ENCODE data around the gene NKD1. TPM values are rescaled to one million over a fixed set of nuclear protein-coding genes. Genes with fewer than 3 reads are reported as not detected.

NKD1 gene
- total RNA-seq, 6 donors from 2014 or later, result 9.9 to 59.7 (median 21.4) TPM

- H3K27ac ChIP-seq, result peak overlapping the region; percentile 11 to 78 (median 62)
- H3K4me1 ChIP-seq, result peaks cover 11 to 37% (median 21%) of the 10 kb centered on the region in 4 donors
- ATAC-seq (ENCODE audit: low FRiP score in 2 of 2) (no peak), DNase-seq (no peak)
- H3K9me3 ChIP-seq, result no peaks in the 10 kb centered on the region
- TF ChIP-seq EP300 (IDR thresholded peaks at IDR 0.05) (no peak), POLR2AphosphoS5 (IDR thresholded peaks at IDR 0.05) (no peak), POLR2A (IDR thresholded peaks at IDR 0.05) (no peak), CTCF (IDR thresholded peaks at IDR 0.05) (no peak)
- WGBS, 2 donors, result 78 to 89% methylated on average over 10 of the region's 10 CpGs
- H3K4me3 ChIP-seq, result no peak overlapping the region
- no peaks in the 10 kb centered on the region for H3K27me3 ChIP-seq
- no peaks in the 10 kb centered on the region for H3K36me3 ChIP-seq
Measured at GRCh38 chr16:50611995-50612848, 64.0 kb downstream of the NKD1 start.

GRCh38 chr16:50612849-50613198, 64.6 kb downstream of the NKD1 start:
- Histone ChIP-seq H3K4me1 (peaks cover 11 to 37% (median 21%) of the 10 kb centered on the region in 4 donors), H3K27me3 (no peaks in the 10 kb centered on the region), H3K9me3 (no peaks in the 10 kb centered on the region), H3K36me3 (no peaks in the 10 kb centered on the region), H3K4me3 (no peak overlapping the region), H3K27ac (peak overlapping the region; percentile 48 to 78 (median 62))
- no peak for ATAC-seq (ENCODE audit: low FRiP score in 2 of 2)
- TF ChIP-seq EP300 (IDR thresholded peaks at IDR 0.05), result no peak
- no peak for TF ChIP-seq POLR2AphosphoS5 (IDR thresholded peaks at IDR 0.05)
- no peak for TF ChIP-seq POLR2A (IDR thresholded peaks at IDR 0.05)
- TF ChIP-seq CTCF (IDR thresholded peaks at IDR 0.05), result no peak
- 81 to 83% methylated on average over 6 of the region's 6 CpGs for WGBS, 2 donors
- no peak for DNase-seq

- ATAC-seq (ENCODE audit: low FRiP score in 2 of 2), result no peak
- WGBS, 2 donors, result 47 to 53% methylated on average over 15 to 20 of the region's 20 CpGs
- Histone ChIP-seq H3K36me3 (no peaks in the 10 kb centered on the region), H3K4me1 (peaks cover 11 to 37% (median 21%) of the 10 kb centered on the region in 4 donors), H3K4me3 (no peak overlapping the region), H3K27me3 (no peaks in the 10 kb centered on the region), H3K27ac (peak overlapping the region; percentile 48 to 78 (median 62)), H3K9me3 (no peaks in the 10 kb centered on the region)
- peak in 1 of 2 donors; percentile 40 for DNase-seq
- TF ChIP-seq CTCF (IDR thresholded peaks at IDR 0.05), result no peak
- TF ChIP-seq POLR2AphosphoS5 (IDR thresholded peaks at IDR 0.05), result peak in 1 of 2 donors; percentile 49
Measured at GRCh38 chr16:50613281-50613963, 65.2 kb downstream of the NKD1 start.

- WGBS, 2 donors, result 77 to 85% methylated on average over 7 of the region's 7 CpGs
- no peaks in the 10 kb centered on the region for H3K36me3 ChIP-seq
- no peak overlapping the region for H3K4me3 ChIP-seq
- DNase-seq (no peak), ATAC-seq (ENCODE audit: low FRiP score in 2 of 2) (no peak)
- peak overlapping the region in 3 of 4 donors; percentile 49 to 58 (median 54) for H3K27ac ChIP-seq
- TF ChIP-seq POLR2A (IDR thresholded peaks at IDR 0.05), result no peak
- TF ChIP-seq CTCF (IDR thresholded peaks at IDR 0.05), result no peak
- TF ChIP-seq POLR2AphosphoS5 (IDR thresholded peaks at IDR 0.05), result no peak
- no peak for TF ChIP-seq EP300 (IDR thresholded peaks at IDR 0.05)
- peaks cover 11 to 37% (median 21%) of the 10 kb centered on the region in 4 donors for H3K4me1 ChIP-seq
- H3K9me3 ChIP-seq, result no peaks in the 10 kb centered on the region
- no peaks in the 10 kb centered on the region for H3K27me3 ChIP-seq
Measured at GRCh38 chr16:50613964-50614474, 65.8 kb downstream of the NKD1 start.
